Gastroesophageal sphincter (tissue), 4 donors: Measurements from ENCODE around the gene DNAH10. TPM values are rescaled to one million over a fixed set of nuclear protein-coding genes. Genes with fewer than 3 reads are reported as not detected.

Experiments used
- ATAC-seq: fragments of 150-250 bp; one replicate; pipeline ENCODE4 v1.9.1; 2016; ENCODE audit warnings: mild to moderate bottlenecking, moderate library complexity
- H3K27ac ChIP-seq, 4 donors: fragments of 200-600 bp; sonication (generic) in 3 of 4; 1 replicate in 3 of 4; 2 replicates in 1 of 4; pipeline ENCODE4 v1.5.1; 2016 to 2019
- H3K27me3 ChIP-seq: fragments of 200-600 bp; sonication (generic); one replicate; pipeline ENCODE4 v1.5.1; 2019
- H3K36me3 ChIP-seq, 2 donors: fragments of 200-600 bp; sonication (generic); one replicate each; pipeline ENCODE4 v1.5.1; 2019; ENCODE audit warnings: control low read depth in 1 of 2
- H3K4me1 ChIP-seq, 3 donors: fragments of 200-600 bp; sonication (generic); 1 replicate in 2 of 3; 2 replicates in 1 of 3; pipeline ENCODE4 v1.5.1; 2016 to 2019; ENCODE audit warnings: control low read depth in 2 of 3
- H3K4me3 ChIP-seq, 2 donors: fragments of 200-600 bp; sonication (generic); one replicate each; pipeline ENCODE4 v1.5.1; 2019; ENCODE audit warnings: mild to moderate bottlenecking in 1 of 2, moderate library complexity in 1 of 2
- H3K9me3 ChIP-seq, 3 donors: fragments of 200-600 bp; sonication (generic); one replicate each; pipeline ENCODE4 v1.5.1; 2017 to 2019; ENCODE audit warnings: control low read depth in 2 of 3
- CTCF ChIP-seq, 4 experiments: fragments of 200-600 bp in 2 of 4; fragments of 450-650 bp in 2 of 4; sonication (generic) in 1 of 4; IDR thresholded peaks; one replicate each; pipeline ENCODE4 v1.5.1; 2017 to 2019; ENCODE audit warnings: antibody characterized with exemption in 4 of 4, mild to moderate bottlenecking in 2 of 4, moderate library complexity in 2 of 4
- EP300 ChIP-seq: sonication (generic); formaldehyde crosslinking; IDR thresholded peaks from one replicate; pipeline ENCODE4 v1.6.1; 2017; ENCODE audit warnings: antibody characterized with exemption, mild to moderate bottlenecking
- POLR2A ChIP-seq, 2 donors: fragments of 450-650 bp; IDR thresholded peaks; one replicate each; pipeline ENCODE4 v1.6.1; 2017; ENCODE audit warnings: antibody characterized with exemption in 2 of 2, mild to moderate bottlenecking in 2 of 2, moderate library complexity in 1 of 2
- POLR2AphosphoS5 ChIP-seq: sonication (generic); formaldehyde crosslinking; IDR thresholded peaks from one replicate; pipeline ENCODE4 v1.6.1; 2017; ENCODE audit warnings: antibody characterized with exemption
- WGBS, 2 donors: methylation state at CpG; one replicate each; pipeline ENCODE4 v1.1.5; 2018; ENCODE audit warnings: low coverage in 1 of 2; 5-methylcytosine and 5-hydroxymethylcytosine counted together
- total RNA-seq, 4 donors: library from RNA; depleted of rRNA; stranded (reverse); fragments of >200 nt; gene quantifications; one replicate each; pipeline ENCODE4 v1.1.0, GENCODE V29; 2016

The DNAH10 gene
- total RNA-seq, 4 donors from 2014 or later = not detected

GRCh38 chr12:123958876-123959275, 196.8 kb downstream of the DNAH10 start:
- 83 to 92% methylated on average over 4 to 9 of the region's 9 CpGs for WGBS, 2 donors
- Histone ChIP-seq H3K27me3 (no peaks in the 10 kb centered on the region), H3K4me3 (no peak overlapping the region), H3K9me3 (no peaks in the 10 kb centered on the region), H3K4me1 (no peaks in the 10 kb centered on the region), H3K36me3 (peaks cover 0 to 12% of the 10 kb centered on the region in 2 donors), H3K27ac (no peak overlapping the region)
- TF ChIP-seq POLR2AphosphoS5 (no peak), POLR2A (IDR thresholded peaks at IDR 0.05) (no peak), CTCF (IDR thresholded peaks at IDR 0.05) (no peak), EP300 (no peak)
- no peak for ATAC-seq

- no peak overlapping the region for H3K27ac ChIP-seq
- no peaks in the 10 kb centered on the region for H3K27me3 ChIP-seq
- H3K4me1 ChIP-seq = no peaks in the 10 kb centered on the region
- ATAC-seq = no peak
- H3K4me3 ChIP-seq = no peak overlapping the region
- H3K36me3 ChIP-seq = peaks cover 0 to 12% of the 10 kb centered on the region in 2 donors
- 87 to 97% methylated on average over 3 to 9 of the region's 9 CpGs for WGBS, 2 donors
- TF ChIP-seq POLR2AphosphoS5 = no peak
- TF ChIP-seq EP300 = no peak
- TF ChIP-seq CTCF (IDR thresholded peaks at IDR 0.05) = no peak
- no peak for TF ChIP-seq POLR2A (IDR thresholded peaks at IDR 0.05)
- H3K9me3 ChIP-seq = no peaks in the 10 kb centered on the region
These were observed 198.1 kb downstream of the DNAH10 start for GRCh38 chr12:123960029-123960735.

- whole genome bisulfite sequencing, 2 donors = 74 to 83% methylated on average over 3 of the region's 4 CpGs
These were observed 198.8 kb downstream of the DNAH10 start for GRCh38 chr12:123960856-123961255.

GRCh38 chr12:123961585-123962345, 199.7 kb downstream of the DNAH10 start:
- Histone ChIP-seq H3K9me3 (no peaks in the 10 kb centered on the region), H3K4me3 (no peak overlapping the region), H3K27me3 (no peaks in the 10 kb centered on the region), H3K4me1 (no peaks in the 10 kb centered on the region), H3K27ac (no peak overlapping the region), H3K36me3 (peaks cover 0 to 21% of the 10 kb centered on the region in 2 donors)
- WGBS, 2 donors = 82 to 84% methylated on average over 9 to 12 of the region's 12 CpGs
- TF ChIP-seq CTCF (IDR thresholded peaks at IDR 0.05) = no peak
- ATAC-seq = no peak

More at GRCh38 chr12:123960856-123961255, 198.8 kb downstream of the DNAH10 start:
- Histone ChIP-seq H3K27me3 (no peaks in the 10 kb centered on the region), H3K4me1 (no peaks in the 10 kb centered on the region), H3K4me3 (no peak overlapping the region), H3K27ac (no peak overlapping the region), H3K9me3 (no peaks in the 10 kb centered on the region), H3K36me3 (peaks cover 0 to 19% of the 10 kb centered on the region in 2 donors)
- no peak for TF ChIP-seq POLR2AphosphoS5
- no peak for TF ChIP-seq EP300
- no peak for TF ChIP-seq CTCF (IDR thresholded peaks at IDR 0.05)
- TF ChIP-seq POLR2A (IDR thresholded peaks at IDR 0.05) = no peak
- no peak for ATAC-seq

- TF ChIP-seq POLR2A (IDR thresholded peaks at IDR 0.05) (no peak), CTCF (IDR thresholded peaks at IDR 0.05) (no peak), POLR2AphosphoS5 (no peak), EP300 (no peak)
These were observed 200.4 kb downstream of the DNAH10 start for GRCh38 chr12:123962513-123962912.

More at GRCh38 chr12:123962513-123962912, 200.4 kb downstream of the DNAH10 start:
- no peaks in the 10 kb centered on the region for H3K9me3 ChIP-seq
- no peak overlapping the region for H3K4me3 ChIP-seq
- H3K4me1 ChIP-seq = no peaks in the 10 kb centered on the region
- no peaks in the 10 kb centered on the region for H3K27me3 ChIP-seq
- H3K36me3 ChIP-seq = peaks cover 0 to 21% of the 10 kb centered on the region in 2 donors
- ATAC-seq = no peak
- no peak overlapping the region for H3K27ac ChIP-seq
- 84 to 89% methylated on average over 5 of the region's 5 CpGs for WGBS, 2 donors
